22Rv1 (cell line): ENCODE data around the gene MCM9.

ENCODE experiments used
- CTCF ChIP-seq: fragments of 450-650 bp; IDR thresholded peaks from 2 replicates; pipeline ENCODE4 v1.5.1; 2017; ENCODE audit warnings: mild to moderate bottlenecking
- ZFX ChIP-seq: fragments of 450-650 bp; IDR thresholded peaks from 2 replicates; pipeline ENCODE4 v1.6.1; 2017; ENCODE audit warnings: antibody characterized with exemption, borderline replicate concordance

DNA sequence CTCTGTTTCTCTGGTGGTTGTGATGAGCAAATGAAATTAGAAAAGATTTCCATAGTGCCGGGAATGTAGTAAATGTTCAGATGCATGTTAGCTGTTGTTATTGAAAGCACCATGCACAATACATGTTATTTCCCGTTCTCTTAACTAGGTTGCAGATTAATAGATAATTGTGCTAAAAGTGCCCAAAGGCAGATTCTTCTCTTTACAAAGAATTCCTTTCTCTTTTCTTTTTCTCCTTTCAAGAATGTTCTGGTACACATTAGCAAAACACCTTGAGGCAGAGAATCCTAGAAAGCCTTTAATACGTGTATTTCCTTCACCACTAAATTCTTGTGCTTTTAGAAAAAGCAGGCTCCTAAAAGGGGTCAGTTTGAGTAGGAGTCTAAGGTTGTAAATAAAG, 162.1 kb downstream of the MCM9 start:
- TF ChIP-seq CTCF (no peak), ZFX (no peak)
